H54 (cell line): ENCODE data around the gene RYR3.

Experiments
- DNase-seq: peaks from one replicate; pipeline ENCODE4 v3.0.0; 2011; ENCODE audit warnings: low spot score, mixed read lengths; ENCODE audit not compliant: insufficient read length
- FAIRE-seq: peaks from 3 replicates; lab custom pipeline; 2011; peaks lifted over from hg19 to GRCh38; lab: Jason Lieb, UNC
- POLR2A ChIP-seq: IDR thresholded peaks from 2 replicates; pipeline ENCODE4 v1.6.1; 2011; ENCODE audit warnings: low read depth, mild to moderate bottlenecking, low read length

Gene RYR3

DNA sequence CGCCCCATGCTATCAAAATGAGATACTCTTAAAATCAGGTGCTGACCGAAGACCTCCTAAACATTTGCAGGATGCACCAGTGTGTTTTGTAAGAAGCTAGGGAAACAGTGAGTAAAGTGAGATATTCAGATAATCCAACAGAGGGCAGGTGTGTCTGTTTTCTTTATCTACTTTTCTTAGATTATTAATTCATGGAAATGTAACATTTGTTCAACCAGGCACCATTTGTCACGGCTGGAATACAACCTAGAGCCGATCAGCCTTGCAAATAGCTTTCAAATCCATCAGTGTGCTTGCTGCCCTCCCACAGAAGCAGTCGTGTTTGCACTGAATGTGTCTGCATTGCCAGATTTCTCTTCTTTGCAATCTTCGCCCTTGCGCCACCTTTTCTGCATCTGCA is 455.6 kb downstream of the RYR3 start:
- no peak for TF ChIP-seq POLR2A
- no peak for DNase-seq
- FAIRE-seq, result no peak

DNA sequence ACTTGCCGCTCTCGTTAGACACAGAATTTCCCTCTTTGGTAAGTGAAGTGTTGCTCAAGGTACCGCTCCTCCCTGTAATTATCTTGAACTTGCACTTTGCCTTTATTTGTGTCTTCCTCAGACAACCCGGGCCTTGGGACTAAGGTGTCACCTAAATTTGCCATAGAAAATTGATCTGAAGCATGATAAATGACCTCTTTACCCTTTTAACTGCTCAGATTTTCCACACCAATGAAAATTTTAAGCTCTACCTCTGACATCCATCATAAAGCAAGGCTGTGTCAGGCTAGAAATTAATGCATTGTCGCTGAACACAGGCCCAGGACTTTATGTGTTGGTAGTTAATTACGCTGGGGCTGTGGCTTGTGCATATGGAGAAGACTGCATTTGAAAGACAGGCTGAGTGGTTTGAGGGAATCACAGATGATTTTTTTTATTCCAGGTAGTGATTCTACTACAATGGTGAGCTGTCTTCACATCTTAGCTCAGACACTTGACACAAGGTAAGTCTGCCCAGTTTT is 458.0 kb downstream of the RYR3 start:
- no peak for FAIRE-seq
- DNase-seq, result no peak
- TF ChIP-seq POLR2A, result no peak

DNA sequence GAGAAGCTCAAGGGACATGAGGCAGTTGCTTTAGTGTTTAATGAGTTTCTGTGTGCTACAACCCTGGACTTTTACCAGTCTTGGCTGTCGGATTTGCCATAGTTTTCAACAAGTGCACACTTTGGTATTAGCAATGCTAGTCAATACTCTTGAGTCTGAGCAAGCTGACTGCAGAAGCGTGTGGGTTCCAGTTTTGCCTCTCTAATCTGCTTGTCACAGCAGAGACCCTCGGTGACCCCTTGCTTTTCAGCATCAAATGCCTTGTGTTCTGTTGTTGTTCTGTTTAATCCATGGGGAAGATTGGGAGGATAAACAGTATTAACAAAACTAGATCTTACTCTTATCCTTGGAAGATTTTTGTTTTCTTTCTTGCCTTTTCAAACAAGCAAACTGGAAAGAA is 463.2 kb downstream of the RYR3 start:
- TF ChIP-seq POLR2A, result no peak
- FAIRE-seq, result no peak
- no peak for DNase-seq

DNA sequence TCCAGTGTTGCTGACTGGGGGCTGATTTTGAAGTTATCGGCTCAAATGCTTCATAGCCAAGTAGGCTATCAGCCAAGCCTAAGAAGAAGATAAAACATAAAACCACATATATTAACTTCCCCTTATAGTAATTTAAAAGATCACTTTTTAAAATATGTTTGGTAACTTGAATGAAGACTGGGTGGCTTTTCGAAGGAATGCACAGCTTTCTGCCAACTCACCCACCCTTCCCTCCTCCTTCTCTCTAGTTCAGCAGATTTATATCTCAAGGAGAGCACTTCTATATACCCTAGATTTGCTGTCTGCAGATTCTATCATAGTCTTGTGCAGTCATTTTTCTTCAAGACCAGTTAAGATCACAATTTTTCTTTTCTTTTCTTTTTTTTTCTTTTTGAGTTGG is 468.1 kb downstream of the RYR3 start:
- no peak for DNase-seq
- no peak for FAIRE-seq
- no peak for TF ChIP-seq POLR2A

DNA sequence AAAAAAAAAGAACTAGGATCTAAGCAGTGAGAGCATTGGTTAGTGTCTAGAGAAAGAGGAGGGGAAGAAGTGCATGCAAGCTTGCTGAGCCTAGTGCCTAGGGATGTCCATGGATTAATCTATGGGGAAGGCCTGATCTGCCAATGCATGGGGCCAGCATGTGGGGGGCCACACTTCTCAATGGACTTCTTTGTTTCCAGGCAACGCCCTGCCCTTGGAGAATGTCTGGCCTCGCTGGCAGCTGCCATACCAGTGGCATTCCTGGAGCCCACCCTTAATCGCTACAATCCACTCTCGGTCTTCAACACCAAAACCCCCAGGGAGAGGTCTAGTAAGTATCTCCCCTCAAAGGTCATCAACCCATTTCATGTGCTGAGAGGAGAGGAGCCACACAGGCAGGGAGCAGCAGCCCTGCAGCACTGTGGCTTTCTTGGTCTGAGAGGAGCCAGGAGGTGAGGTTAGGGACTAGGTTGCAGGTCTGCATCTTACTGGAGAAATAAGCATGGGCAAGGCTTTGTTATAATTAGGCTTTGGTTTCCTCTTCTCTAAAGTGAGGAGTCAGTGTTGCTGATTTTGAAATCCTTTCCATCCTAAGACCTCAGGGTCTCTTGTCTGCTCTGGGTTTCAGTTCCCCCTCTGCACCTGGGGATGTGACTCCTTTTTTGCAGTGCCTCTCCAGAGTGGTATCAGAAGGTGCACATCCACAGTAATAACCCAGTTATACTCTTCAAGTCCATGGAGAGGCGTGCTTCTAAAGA is 469.4 kb downstream of the RYR3 start:
- DNase-seq, result no peak
- no peak for TF ChIP-seq POLR2A
- FAIRE-seq, result no peak

DNA sequence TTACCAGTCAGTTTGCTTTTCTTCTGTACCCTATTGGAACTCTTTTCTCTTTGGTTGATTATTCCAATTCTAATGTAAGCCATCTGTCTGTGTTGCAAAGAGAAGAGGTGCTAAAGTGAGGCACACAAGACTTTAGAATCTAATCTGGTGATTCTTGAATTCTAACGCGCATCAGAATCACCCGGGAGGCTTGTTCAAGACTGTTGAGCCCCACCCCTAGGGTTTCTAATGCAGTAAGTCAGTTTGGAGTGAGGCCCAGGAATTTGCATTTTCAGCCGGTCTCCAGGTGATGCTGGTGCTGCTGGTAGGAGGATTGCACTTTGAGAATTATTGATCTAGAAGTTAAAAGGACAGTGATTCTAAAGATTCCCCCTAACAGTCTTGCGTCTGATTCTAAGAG is 472.2 kb downstream of the RYR3 start:
- FAIRE-seq (no peak), DNase-seq (no peak)
- no peak for TF ChIP-seq POLR2A

DNA sequence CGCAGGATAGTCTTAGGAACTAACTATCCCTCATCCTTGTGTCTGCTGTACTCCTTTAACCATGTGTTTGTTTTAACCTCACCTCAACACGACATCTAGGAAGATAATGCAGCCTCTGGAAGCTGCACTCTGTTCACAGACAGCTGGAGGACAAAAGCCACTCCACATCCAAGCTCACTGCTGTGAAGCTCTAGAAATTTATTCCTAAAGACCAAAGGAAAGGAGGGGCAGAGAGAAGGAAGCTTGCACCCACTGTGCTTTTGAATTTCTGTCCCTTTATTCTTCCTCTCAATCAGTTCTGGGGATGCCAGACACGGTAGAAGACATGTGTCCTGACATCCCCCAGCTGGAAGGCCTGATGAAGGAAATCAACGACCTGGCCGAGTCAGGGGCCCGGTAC is 474.6 kb downstream of the RYR3 start:
- DNase-seq (no peak), FAIRE-seq (no peak)
- TF ChIP-seq POLR2A, result no peak

DNA sequence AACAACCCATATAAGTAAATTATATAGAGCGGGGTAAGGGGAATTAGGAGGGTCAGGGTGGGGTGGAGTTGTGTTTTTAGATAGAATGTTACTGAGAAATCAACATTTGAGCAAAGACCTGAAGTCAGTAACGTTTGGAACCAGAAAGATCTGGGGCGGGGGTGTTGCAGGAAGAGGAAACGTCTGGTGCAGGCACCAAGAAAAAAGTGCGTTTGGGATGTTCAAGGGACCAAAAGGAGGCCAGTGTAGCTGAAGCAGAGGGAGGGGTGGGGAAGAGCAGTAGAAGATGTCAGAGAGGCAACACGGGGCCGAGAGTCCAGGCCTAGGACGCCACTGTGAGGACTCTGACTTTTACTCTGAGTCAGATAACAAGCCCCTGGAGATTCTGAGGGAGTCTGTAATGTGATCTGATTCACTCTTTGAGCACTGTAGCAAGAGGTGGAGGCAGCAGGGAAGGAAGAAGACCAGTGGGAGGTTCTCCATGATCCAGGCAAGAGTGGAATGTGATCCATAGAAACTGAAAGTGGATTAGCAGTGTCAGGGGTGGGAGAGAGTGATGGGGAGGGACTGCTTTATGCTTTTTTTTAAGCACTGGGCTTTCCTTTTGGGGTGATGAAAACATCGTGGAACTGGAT is 478.3 kb downstream of the RYR3 start:
- TF ChIP-seq POLR2A, result no peak
- peak; percentile 18 for DNase-seq
- peak; percentile 65 for FAIRE-seq

DNA sequence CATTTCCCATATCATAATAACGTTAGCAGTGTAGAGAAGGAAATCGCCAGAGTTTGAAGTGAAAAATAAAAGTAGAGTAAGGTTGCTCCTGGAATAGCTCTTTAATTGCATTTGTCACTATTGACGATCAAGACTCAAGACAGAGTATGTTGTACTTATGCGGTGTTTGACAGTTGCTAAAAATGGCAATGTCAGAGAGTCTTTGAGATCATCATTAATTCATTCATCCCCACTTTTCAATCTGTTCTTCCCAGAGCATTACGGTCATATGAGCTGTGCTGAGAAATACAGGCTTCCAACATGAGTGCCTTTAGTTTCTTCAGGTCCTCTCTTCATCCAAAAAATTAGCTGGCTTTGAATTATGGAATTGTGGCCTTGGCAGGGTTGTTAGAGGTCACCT is 483.7 kb downstream of the RYR3 start:
- FAIRE-seq (no peak), DNase-seq (no peak)
- no peak for TF ChIP-seq POLR2A

DNA sequence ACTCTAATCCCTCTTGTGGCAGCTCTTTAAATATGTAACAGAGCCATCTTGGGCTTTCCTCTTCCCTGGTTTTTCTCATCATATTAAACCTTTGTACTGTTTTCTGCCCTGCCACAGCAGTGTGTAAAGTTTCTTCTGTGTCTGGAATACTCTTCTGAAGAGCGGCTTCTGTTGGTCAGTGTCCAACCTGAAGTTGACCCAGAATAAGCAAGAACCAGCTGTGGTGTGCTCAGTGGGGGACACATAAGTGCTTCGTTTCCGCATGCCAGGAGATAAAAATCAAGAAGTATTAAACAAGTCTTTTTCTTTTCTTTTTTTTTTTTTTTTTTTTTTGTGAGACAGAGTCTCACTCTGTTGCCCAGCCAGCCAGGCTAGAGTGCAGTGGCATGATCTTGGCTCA is 484.3 kb downstream of the RYR3 start:
- FAIRE-seq (no peak), DNase-seq (no peak)

DNA sequence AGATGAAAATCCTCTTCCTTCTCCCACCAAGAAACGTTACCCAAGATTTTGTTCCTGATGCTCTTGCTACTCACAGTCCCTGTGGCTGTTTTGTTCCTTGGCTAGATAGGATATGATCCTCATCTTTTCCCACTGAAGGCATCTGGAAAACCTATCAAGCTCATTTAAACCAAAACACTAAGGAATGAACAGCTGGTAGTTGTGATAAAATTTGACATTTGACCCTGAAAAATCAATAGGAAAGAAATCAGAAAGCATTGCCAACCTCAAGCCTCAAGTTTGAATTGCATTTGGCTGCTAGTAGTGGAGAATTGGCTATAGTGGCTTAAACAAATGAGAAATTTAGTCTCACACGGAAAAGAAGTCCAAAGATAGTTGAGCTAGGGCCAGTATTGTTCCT is 486.9 kb downstream of the RYR3 start:
- TF ChIP-seq POLR2A, result no peak
- no peak for FAIRE-seq
- DNase-seq, result no peak

More for the DNA sequence above, 484.3 kb downstream of the RYR3 start:
- TF ChIP-seq POLR2A, result no peak

DNA sequence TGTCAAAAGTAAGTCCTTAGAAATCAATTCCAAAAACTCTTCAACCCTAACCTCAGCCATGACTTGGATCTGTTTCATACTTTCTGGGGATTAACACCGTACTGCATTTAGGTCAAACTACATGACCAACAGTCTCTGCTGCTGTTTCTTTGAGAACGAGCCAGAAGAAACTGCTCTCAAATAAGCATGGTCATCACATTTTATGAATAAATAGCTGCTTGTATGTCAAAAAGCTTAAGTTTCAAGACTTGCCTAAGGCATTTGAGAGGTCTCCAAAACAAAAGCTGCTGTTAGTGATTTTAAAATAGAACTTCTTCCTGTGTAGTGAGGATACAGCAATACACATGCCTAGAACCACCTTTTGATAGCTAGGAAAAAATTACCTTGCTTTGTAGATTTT is 491.2 kb downstream of the RYR3 start:
- TF ChIP-seq POLR2A, result no peak
- FAIRE-seq (no peak), DNase-seq (no peak)

DNA sequence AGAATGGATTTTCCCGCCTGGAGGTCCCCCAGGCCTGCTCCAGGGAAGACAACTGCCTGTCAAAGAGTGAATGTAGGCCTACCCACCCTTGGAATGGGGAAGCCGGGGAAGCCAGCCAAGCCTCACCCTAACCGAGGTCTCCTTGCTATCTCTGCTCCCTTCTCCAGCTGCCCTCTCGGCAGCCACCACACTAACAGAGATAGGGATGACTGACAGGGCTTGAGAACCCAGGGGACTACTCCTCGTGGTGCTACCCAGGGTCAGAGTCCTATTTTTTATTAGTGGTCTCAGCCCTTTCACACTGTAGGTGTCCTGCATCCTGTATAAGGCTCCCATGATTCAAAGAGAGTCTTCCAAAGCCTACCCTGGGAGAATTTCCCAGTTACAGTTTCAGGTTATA is 496.9 kb downstream of the RYR3 start:
- no peak for TF ChIP-seq POLR2A
- FAIRE-seq (no peak), DNase-seq (no peak)

DNA sequence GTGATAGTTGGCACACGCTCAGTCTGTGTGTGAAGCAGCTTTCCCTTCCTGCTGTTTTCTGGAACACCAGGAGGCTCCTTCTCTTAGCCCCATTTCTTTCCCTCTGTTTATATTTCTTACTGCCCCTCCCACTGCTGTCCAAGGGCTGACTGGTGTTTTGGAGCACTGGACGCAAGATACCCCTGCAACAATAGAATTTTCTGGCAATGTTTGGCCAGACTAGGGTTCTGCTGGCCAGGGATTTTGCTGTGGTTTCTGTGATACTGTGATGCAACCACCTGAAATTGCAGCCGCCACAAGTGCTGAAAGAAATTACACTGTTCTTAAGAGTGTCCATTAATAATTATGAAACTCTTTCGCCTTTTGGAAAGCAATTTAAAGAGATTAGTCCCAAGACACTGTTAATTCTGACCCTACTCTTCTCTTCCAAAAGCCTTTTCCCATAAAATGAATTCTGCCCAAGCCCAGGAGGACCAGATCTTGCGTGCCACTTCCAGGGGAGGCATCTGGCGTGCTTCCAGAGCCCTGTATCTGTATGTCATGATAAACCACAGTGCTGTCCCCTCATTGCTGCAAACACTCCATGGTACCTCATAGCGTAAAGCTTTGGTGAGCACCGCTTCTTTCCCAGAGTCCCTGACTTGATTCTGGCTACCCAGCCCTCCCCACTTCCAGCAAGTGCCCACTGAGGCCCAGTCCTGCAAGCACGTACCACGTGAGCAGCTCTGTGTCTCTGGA is 498.1 kb downstream of the RYR3 start:
- no peak for DNase-seq
- no peak for TF ChIP-seq POLR2A
- no peak for FAIRE-seq
